ENCODE measurements around the gene MEGF9.

The MEGF9 gene

GRCh38 chr9:120628207-120628924, 85.9 kb downstream of the MEGF9 start:
- Histone ChIP-seq H3K4me1 (no peaks in the 10 kb centered on the region), H3K27ac (no peak overlapping the region), H3K36me3 (no peaks in the 10 kb centered on the region), H3K4me3 (no peak overlapping the region), H3K27me3 (no peaks in the 10 kb centered on the region), H3K9me3 (no peaks in the 10 kb centered on the region)
- DNase-seq: no peak
- no peak for TF ChIP-seq CTCF (IDR thresholded peaks at IDR 0.05)
- intact Hi-C loops (cut with DNase I; ENCODE audit: low total_unique reads): no loop called here

- intact Hi-C loops (cut with DNase I; ENCODE audit: low total_unique reads): no loop called here
- Histone ChIP-seq H3K4me1 (no peaks in the 10 kb centered on the region), H3K4me3 (no peak overlapping the region), H3K27ac (no peak overlapping the region), H3K9me3 (no peaks in the 10 kb centered on the region), H3K36me3 (no peaks in the 10 kb centered on the region), H3K27me3 (no peaks in the 10 kb centered on the region)
- no peak for DNase-seq
- no peak for TF ChIP-seq CTCF (IDR thresholded peaks at IDR 0.05)
Observed at GRCh38 chr9:120627073-120627472, 87.2 kb downstream of the MEGF9 start.

GRCh38 chr9:120626512-120626911, 87.8 kb downstream of the MEGF9 start:
- DNase-seq: no peak
- Histone ChIP-seq H3K9me3 (no peaks in the 10 kb centered on the region), H3K27ac (no peak overlapping the region), H3K36me3 (no peaks in the 10 kb centered on the region), H3K4me1 (no peaks in the 10 kb centered on the region), H3K27me3 (no peaks in the 10 kb centered on the region), H3K4me3 (no peak overlapping the region)
- intact Hi-C loops (cut with DNase I; ENCODE audit: low total_unique reads): no loop called here
- no peak for TF ChIP-seq CTCF (IDR thresholded peaks at IDR 0.05)

GRCh38 chr9:120625222-120625621, 89.0 kb downstream of the MEGF9 start:
- H3K27ac ChIP-seq: no peak overlapping the region
- H3K36me3 ChIP-seq: no peaks in the 10 kb centered on the region

GRCh38 chr9:120622790-120623189, 91.5 kb downstream of the MEGF9 start:
- H3K9me3 ChIP-seq: no peaks in the 10 kb centered on the region
- peaks cover 0 to 5% (median 0%) of the 10 kb centered on the region in 3 donors for H3K36me3 ChIP-seq
- H3K4me1 ChIP-seq: no peaks in the 10 kb centered on the region
- H3K27me3 ChIP-seq: no peaks in the 10 kb centered on the region
- H3K4me3 ChIP-seq: no peak overlapping the region
- no peak for DNase-seq
- no peak overlapping the region for H3K27ac ChIP-seq
- intact Hi-C loops (cut with DNase I; ENCODE audit: low total_unique reads): no loop called here
- no peak for TF ChIP-seq CTCF (IDR thresholded peaks at IDR 0.05)

More at GRCh38 chr9:120625222-120625621, 89.0 kb downstream of the MEGF9 start:
- Histone ChIP-seq H3K4me1 (no peaks in the 10 kb centered on the region), H3K9me3 (no peaks in the 10 kb centered on the region), H3K27me3 (no peaks in the 10 kb centered on the region), H3K4me3 (no peak overlapping the region)
- DNase-seq: no peak
- no peak for TF ChIP-seq CTCF (IDR thresholded peaks at IDR 0.05)
- intact Hi-C loops (cut with DNase I; ENCODE audit: low total_unique reads): no loop called here

All from tibial artery (tissue), 4 donors.